Esophagus squamous epithelium (tissue), 4 donors: ENCODE results near the gene SHF.

Experiments
- POLR2A ChIP-seq, 4 donors: fragments of 450-650 bp; IDR thresholded peaks; one replicate each; pipeline ENCODE4 v1.6.1; 2017; ENCODE audit warnings: antibody characterized with exemption in 4 of 4, mild to moderate bottlenecking in 4 of 4, moderate library complexity in 3 of 4
- TF ChIP-seq, protein P1 (sequence below), 6 experiments: fragments of 450-650 bp in 4 of 6; fragments of 200-600 bp in 2 of 6; sonication (generic) in 2 of 6; IDR thresholded peaks; one replicate each; pipeline ENCODE4 v1.5.1; 2016 to 2019; ENCODE audit warnings: antibody characterized with exemption in 6 of 6, mild to moderate bottlenecking in 4 of 6, moderate library complexity in 4 of 6

DNA sequence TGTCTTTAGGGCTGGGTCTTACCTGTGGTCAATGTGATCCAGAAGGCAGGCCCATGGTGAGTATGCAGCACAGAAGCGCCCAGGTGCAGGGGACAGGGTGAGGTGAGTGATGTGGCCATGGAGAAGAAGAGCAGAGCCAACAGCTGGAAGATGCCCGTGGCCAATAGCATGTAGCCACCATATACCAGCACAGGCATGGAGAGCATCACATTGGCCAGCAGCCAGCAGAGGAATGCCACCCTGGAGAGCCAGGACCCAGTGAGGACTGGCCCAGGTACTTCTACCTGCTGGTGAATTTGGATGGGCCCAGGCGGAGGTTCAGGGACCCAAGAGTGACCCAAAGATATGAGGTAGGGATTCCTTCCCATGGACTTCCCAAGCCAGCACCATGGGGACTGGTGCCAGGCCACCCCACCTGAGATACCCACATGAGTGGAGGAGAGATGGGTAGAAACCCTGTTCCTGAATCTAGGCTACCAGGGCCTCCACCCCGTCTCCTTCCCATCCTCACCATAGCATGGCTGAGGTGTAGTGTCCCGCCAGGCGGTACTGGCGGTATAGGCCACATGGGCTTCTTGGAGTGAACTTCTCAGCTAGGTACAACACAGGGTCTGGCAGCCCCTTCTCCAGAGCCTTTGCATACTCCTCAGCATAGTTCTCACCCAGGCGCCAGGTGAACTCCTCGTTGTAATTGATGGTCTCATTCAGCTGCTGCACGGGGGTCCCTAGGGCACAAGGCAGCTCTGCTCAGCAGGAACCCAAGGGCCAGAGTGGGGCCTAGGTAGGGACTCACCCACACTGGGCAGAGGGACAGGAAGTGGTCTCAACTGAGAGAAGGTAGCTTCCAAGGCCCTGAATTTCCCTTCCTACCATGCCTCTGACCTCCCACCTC lies 67.4 kb downstream of the SHF start:
- TF ChIP-seq, protein P1, sequence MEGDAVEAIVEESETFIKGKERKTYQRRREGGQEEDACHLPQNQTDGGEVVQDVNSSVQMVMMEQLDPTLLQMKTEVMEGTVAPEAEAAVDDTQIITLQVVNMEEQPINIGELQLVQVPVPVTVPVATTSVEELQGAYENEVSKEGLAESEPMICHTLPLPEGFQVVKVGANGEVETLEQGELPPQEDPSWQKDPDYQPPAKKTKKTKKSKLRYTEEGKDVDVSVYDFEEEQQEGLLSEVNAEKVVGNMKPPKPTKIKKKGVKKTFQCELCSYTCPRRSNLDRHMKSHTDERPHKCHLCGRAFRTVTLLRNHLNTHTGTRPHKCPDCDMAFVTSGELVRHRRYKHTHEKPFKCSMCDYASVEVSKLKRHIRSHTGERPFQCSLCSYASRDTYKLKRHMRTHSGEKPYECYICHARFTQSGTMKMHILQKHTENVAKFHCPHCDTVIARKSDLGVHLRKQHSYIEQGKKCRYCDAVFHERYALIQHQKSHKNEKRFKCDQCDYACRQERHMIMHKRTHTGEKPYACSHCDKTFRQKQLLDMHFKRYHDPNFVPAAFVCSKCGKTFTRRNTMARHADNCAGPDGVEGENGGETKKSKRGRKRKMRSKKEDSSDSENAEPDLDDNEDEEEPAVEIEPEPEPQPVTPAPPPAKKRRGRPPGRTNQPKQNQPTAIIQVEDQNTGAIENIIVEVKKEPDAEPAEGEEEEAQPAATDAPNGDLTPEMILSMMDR (IDR thresholded peaks at IDR 0.05) = no peak
- TF ChIP-seq POLR2A (IDR thresholded peaks at IDR 0.05) = no peak
